Mucosa of descending colon (tissue), 3 donors: ENCODE data around the gene VSIG10. TPM values are rescaled to one million over a fixed set of nuclear protein-coding genes. Genes with fewer than 3 reads are reported as not detected.

ENCODE experiments used
- ATAC-seq: fragments of 200-7000 bp; cut with Tn5 transposase; one replicate; pipeline ENCODE4 v1.9.1; 2020; ENCODE audit warnings: mild to moderate bottlenecking, moderate library complexity
- DNase-seq, 3 donors: peaks; one replicate each; pipeline ENCODE4 v3.0.0-alpha.2; 2020
- H3K36me3 ChIP-seq: fragments of 200-600 bp; one replicate; pipeline ENCODE4 v1.8.0; 2021; ENCODE audit warnings: low read depth, mild to moderate bottlenecking
- H3K4me1 ChIP-seq: fragments of 200-600 bp; one replicate; pipeline ENCODE4 v1.8.0; 2021; ENCODE audit warnings: low read depth, mild to moderate bottlenecking
- H3K4me3 ChIP-seq: fragments of 200-600 bp; one replicate; pipeline ENCODE4 v1.8.0; 2021; ENCODE audit warnings: mild to moderate bottlenecking
- H3K9me3 ChIP-seq: fragments of 200-600 bp; one replicate; pipeline ENCODE4 v1.8.0; 2021; ENCODE audit warnings: mild to moderate bottlenecking
- intact Hi-C, 2 donors: fragments of 100-400 bp; cut with DNase I in 1 of 2; cut with micrococcal nuclease in 1 of 2; formaldehyde crosslinking; loops; one replicate each; pipeline versions ENCODE4 v1.11.0 to v1.11.1; 2022; cut with DNase I, micrococcal nuclease
- long read RNA-seq, 2 donors: library from polyadenylated mRNA; unstranded; transcript quantifications; one replicate each; pipeline ENCODE4 v2.0.0, GENCODE V29; 2019 to 2021
- total RNA-seq, 3 donors: library from RNA; stranded (reverse); fragmentation: NEBNext Ultra II Directional in 2 of 3; extraction: Animal tissue kit (Norgen Biotek cat#: 25700) in 2 of 3; gene quantifications; one replicate each; pipeline versions ENCODE4 v1.2.1 to v1.2.4, GENCODE V29; 2021 to 2023
- TF ChIP-seq, protein P1 (sequence below): fragments of 200-600 bp; IDR thresholded peaks from one replicate; pipeline ENCODE4 v1.8.0; 2022; ENCODE audit warnings: antibody characterized with exemption, mild to moderate bottlenecking
- donor health status: DM: no; HTN: no; CAD: no; lungs with moderate emphysema.
- donor health status: DM: no; HTN: no; CAD: no.
- donor health status: DM: no; HTN: yes; CAD: no.

VSIG10 gene, protein sequence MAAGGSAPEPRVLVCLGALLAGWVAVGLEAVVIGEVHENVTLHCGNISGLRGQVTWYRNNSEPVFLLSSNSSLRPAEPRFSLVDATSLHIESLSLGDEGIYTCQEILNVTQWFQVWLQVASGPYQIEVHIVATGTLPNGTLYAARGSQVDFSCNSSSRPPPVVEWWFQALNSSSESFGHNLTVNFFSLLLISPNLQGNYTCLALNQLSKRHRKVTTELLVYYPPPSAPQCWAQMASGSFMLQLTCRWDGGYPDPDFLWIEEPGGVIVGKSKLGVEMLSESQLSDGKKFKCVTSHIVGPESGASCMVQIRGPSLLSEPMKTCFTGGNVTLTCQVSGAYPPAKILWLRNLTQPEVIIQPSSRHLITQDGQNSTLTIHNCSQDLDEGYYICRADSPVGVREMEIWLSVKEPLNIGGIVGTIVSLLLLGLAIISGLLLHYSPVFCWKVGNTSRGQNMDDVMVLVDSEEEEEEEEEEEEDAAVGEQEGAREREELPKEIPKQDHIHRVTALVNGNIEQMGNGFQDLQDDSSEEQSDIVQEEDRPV
- 100 to 1,000 TPM in 1 of 3 donors, 10 to 100 TPM in 2; 56.2 to 131 (median 68.7) TPM for total RNA-seq
- long read RNA-seq, donor 1, transcript VSIG10-209 (2 exons, 730 nt) = major isoform, 6 of 10 reads
- long read RNA-seq, donor 1, partial matches to known transcripts = 0 of 10 reads
- long read RNA-seq, donor 1, other reads (novel, unspliced or antisense) = 3 of 10 reads
- long read RNA-seq, donor 2, transcript VSIG10-209 (2 exons, 730 nt) = major isoform, 6 of 35 reads
- long read RNA-seq, donor 2, partial matches to known transcripts = 0 of 35 reads
- long read RNA-seq, donor 2, other reads (novel, unspliced or antisense) = 29 of 35 reads

DNA sequence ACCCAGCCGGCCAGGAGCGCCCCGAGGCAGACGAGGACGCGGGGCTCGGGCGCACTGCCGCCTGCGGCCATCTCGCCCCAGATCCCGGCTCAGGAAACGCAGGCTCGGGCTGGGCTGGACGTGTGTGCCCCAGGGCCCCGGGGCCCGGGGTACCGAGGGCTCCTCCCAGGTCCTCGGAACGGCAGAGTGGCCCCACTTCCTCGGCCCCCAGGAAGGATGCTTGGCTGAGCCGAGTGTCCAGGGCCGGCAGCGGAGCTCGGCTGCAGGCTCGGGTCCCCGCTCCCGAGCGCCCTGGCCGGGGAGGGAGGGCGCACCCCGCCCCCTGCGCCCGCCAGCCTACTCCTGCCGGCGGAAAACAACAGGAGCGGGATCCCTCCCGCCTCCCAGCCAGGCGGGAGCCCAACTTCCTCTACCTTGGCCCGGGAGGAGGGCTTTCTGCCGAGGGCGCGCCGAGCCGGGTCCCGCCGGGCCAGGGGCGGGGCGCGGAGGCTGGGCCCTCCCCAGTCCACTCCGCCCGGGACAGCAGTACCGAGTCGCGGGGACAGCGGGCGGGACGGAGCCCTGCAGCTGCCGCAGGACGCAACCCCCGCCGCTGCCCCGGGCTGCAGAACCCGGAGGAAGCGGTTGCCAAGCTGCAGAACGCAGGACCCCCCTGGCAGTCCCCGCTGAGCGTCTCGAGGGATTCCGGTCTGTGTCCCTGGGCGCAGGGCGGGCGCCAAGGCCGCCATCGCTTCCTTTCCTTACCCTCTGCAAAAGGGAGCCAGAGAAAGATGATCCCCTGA lies at the start of gene VSIG10:
Gene VSIG10 (minus strand): TSS at position 411 of the 782 bp plus-strand sequence. CDS start 340 bp downstream, at position 71.
- ATAC-seq (peak; percentile 94), DNase-seq (peak; percentile 83 to 91 (median 84))
- intact Hi-C loops = no loop called here
- Histone ChIP-seq H3K4me3 (peak within 1 kb of the TSS; percentile 80), H3K9me3 (no peaks in the 10 kb centered on the region), H3K36me3 (no peaks in the 10 kb centered on the region), H3K4me1 (peaks cover 27% of the 10 kb centered on the region)
- TF ChIP-seq, protein P1, sequence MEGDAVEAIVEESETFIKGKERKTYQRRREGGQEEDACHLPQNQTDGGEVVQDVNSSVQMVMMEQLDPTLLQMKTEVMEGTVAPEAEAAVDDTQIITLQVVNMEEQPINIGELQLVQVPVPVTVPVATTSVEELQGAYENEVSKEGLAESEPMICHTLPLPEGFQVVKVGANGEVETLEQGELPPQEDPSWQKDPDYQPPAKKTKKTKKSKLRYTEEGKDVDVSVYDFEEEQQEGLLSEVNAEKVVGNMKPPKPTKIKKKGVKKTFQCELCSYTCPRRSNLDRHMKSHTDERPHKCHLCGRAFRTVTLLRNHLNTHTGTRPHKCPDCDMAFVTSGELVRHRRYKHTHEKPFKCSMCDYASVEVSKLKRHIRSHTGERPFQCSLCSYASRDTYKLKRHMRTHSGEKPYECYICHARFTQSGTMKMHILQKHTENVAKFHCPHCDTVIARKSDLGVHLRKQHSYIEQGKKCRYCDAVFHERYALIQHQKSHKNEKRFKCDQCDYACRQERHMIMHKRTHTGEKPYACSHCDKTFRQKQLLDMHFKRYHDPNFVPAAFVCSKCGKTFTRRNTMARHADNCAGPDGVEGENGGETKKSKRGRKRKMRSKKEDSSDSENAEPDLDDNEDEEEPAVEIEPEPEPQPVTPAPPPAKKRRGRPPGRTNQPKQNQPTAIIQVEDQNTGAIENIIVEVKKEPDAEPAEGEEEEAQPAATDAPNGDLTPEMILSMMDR = no peak

DNA sequence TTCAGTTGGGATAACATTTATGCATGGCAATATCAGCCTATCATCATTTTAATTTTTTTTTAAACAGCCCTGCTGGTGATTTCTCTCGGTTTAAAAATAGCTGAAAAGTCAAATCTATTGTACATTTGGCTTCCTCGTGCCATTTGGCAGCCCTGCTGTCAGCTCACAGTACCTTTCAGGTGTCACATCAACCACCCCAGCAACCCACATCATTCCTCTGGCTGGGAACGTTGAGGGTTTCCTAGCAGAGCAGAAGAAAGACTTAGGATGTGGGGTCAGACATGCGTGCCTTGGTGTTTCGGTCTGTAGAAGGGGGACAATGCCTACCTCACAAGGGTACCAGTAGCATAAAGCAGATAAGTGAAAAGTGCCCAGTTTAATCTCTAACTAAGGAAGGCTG lies 47.9 kb upstream of the VSIG10 start:
- intact Hi-C loops = loop anchor here in 1 of 2 donors (10.0 kb wide), 1 partner anchor 777 kb away; no protein-coding TSS in a partner anchor
- peaks cover 2% of the 10 kb centered on the region for H3K4me1 ChIP-seq
- no peak overlapping the region for H3K4me3 ChIP-seq
- H3K9me3 ChIP-seq = no peaks in the 10 kb centered on the region
- ATAC-seq (no peak), DNase-seq (no peak)
- peaks cover 6% of the 10 kb centered on the region for H3K36me3 ChIP-seq
- TF ChIP-seq, protein P1 = no peak

DNA sequence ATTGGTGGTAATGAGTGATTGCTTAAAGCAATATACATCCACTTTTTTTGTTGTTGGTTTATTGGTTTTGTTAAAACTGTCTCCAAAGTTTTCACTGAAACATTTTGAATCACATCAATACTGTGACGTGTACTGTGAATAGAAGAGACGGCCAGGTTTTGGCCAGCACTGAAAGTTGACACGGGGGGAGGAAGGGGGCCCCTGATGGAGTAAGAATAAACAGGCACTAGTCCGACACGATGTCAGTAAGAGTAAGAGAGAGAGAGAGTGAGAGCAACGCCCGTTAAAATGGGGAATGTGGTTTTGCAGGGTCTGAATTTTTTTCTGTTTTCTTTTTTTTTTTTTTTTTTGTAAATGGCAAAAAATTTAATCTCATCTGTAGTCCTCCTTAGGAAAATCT lies 46.8 kb upstream of the VSIG10 start:
- no peaks in the 10 kb centered on the region for H3K9me3 ChIP-seq
- H3K4me3 ChIP-seq = no peak overlapping the region
- intact Hi-C loops = loop anchor here in 1 of 2 donors (10.0 kb wide), 1 partner anchor 776 kb away; no protein-coding TSS in a partner anchor
- no peak for ATAC-seq
- H3K36me3 ChIP-seq = peaks cover 6% of the 10 kb centered on the region
- DNase-seq = no peak
- TF ChIP-seq, protein P1 = no peak
- peaks cover 2% of the 10 kb centered on the region for H3K4me1 ChIP-seq

DNA sequence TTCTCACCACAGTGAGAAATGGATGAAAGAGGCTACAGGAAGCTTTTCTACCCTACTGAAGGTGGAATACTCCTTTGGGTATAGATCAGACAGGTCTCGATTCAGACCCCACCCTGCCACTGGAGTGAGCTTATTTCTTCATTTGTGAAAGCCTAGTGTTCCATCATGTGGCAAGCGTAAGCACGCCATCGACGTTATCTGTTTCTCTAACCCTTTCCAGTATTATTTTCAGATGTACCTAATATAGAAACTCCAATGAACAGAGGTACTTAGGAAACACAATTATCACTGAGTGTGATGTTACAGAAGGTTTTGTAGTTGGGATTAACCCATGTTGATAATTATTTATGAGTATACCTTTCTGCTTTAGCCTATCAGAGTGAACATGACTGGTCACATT lies 44.5 kb upstream of the VSIG10 start:
- no peak for ATAC-seq

DNA sequence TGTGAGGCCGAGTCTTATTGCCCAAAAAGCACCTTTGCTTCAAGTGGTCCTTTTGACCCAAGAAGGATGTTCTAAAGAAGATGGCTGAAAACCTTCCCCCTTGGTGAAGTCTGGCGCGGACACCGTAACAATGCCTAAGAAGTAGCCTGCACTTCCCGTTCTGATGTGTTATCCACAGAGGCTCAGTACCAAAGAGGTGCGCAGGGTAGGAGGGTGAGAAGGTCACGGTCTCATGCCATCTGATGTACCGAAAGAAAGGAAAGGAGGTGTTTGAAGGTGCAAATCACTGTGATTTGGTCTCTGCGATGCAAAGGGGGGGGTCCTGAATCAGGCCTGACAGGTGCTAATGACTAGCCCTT lies 42.0 kb upstream of the VSIG10 start:
- TF ChIP-seq, protein P1 = no peak
- Histone ChIP-seq H3K4me3 (no peak overlapping the region), H3K36me3 (peaks cover 10% of the 10 kb centered on the region), H3K4me1 (peaks cover 2% of the 10 kb centered on the region), H3K9me3 (no peaks in the 10 kb centered on the region)
- intact Hi-C loops = no loop called here
- DNase-seq = no peak
- ATAC-seq = no peak

More for the DNA sequence above, 44.5 kb upstream of the VSIG10 start:
- intact Hi-C loops = no loop called here
- Histone ChIP-seq H3K4me1 (peaks cover 2% of the 10 kb centered on the region), H3K4me3 (no peak overlapping the region), H3K36me3 (peaks cover 6% of the 10 kb centered on the region), H3K9me3 (no peaks in the 10 kb centered on the region)
- no peak for DNase-seq
- TF ChIP-seq, protein P1 = no peak
